HepG2 (cell line): ENCODE results near the gene IRX4. TPM values are rescaled to one million over a fixed set of nuclear protein-coding genes. Genes with fewer than 3 reads are reported as not detected.

Experiments used
- ATAC-seq: fragments of 200-7000 bp; cut with Tn5 transposase; 3 replicates; pipeline ENCODE4 v1.9.1; 2020; ENCODE audit warnings: mild to moderate bottlenecking, moderate library complexity
- BruUV-seq: library from RNA; stranded (reverse); fragments of 400-500 nt; replicated peaks from 2 replicates; lab custom pipeline; 2021; lab: Mats Ljungman, UMichigan
- CTCF ChIA-PET: fragments of 300-600 bp; formaldehyde crosslinking; extraction: SDS; loops from one replicate; lab custom pipeline; 2021; ENCODE audit warnings: low total read pairs, inconsistent platforms, low intra/inter-chr PET ratio; lab: Yijun Ruan, JAX
- POLR2A ChIA-PET: fragments of 350-600 bp; sonication (Branson Sonifier 250); formaldehyde crosslinking; loops from one replicate; lab custom pipeline; 2020; ENCODE audit warnings: antibody characterized with exemption, inconsistent platforms; lab: Yijun Ruan, JAX
- DNase-seq: peaks from one replicate; pipeline ENCODE4 v3.0.0-alpha.2; 2015; ENCODE audit warnings: low spot score
- FAIRE-seq: peaks from 3 replicates; lab custom pipeline; 2011; peaks lifted over from hg19 to GRCh38; lab: Jason Lieb, UNC
- H2AFZ ChIP-seq: one replicate; pipeline ENCODE4 v1.6.1; 2011; ENCODE audit warnings: low read length, inconsistent platforms
- H3K27ac ChIP-seq: fragments of 300-600 bp; 3 replicates; pipeline ENCODE4 v1.8.0; 2011; ENCODE audit warnings: mixed run types, mild to moderate bottlenecking, mixed read lengths, low read length, inconsistent platforms; ENCODE audit not compliant: insufficient read depth; ENCODE audit errors: extremely low read length
- H3K27me3 ChIP-seq, 2 experiments: fragments of 200-600 bp in 1 of 2; 2 replicates in 1 of 2; 3 replicates in 1 of 2; pipeline versions ENCODE4 v1.6.0 to v1.8.0; 2011; ENCODE audit warnings: low read length in 2 of 2, mild to moderate bottlenecking in 2 of 2, moderate library complexity in 2 of 2, inconsistent platforms in 1 of 2; ENCODE audit not compliant: insufficient read depth in 2 of 2, control insufficient read depth in 1 of 2
- H3K36me3 ChIP-seq, 2 experiments: fragments of 200-600 bp in 1 of 2; replicated peaks in 1 of 2; 2 replicates in 1 of 2; 3 replicates in 1 of 2; pipeline versions ENCODE4 v1.5.1 to v1.8.0; 2011; ENCODE audit warnings: low read length in 2 of 2, inconsistent platforms in 1 of 2; ENCODE audit not compliant: insufficient read depth in 2 of 2, control insufficient read depth in 1 of 2
- H3K4me1 ChIP-seq: 2 replicates; pipeline ENCODE4 v1.5.1; 2012; ENCODE audit warnings: low read length, inconsistent platforms; ENCODE audit not compliant: insufficient read depth
- H3K4me2 ChIP-seq: 2 replicates; pipeline ENCODE4 v1.6.0; 2011; ENCODE audit warnings: low read depth, low read length, inconsistent platforms
- H3K4me3 ChIP-seq, 3 experiments: fragments of 200-600 bp in 1 of 3; sonication (generic), shearing (Covaris generic) in 1 of 3; replicated peaks in 1 of 3; 2 replicates each; pipeline ENCODE4 v1.5.1; 2011 to 2016; ENCODE audit warnings: low read length in 3 of 3, inconsistent platforms in 2 of 3, low read depth in 2 of 3, mild to moderate bottlenecking in 2 of 3, control low read depth in 1 of 3, mixed read lengths in 1 of 3; ENCODE audit not compliant: insufficient read depth in 1 of 3
- H3K79me2 ChIP-seq: one replicate; pipeline ENCODE4 v1.6.1; 2011; ENCODE audit warnings: low read length, inconsistent platforms; ENCODE audit not compliant: insufficient read depth
- H3K9ac ChIP-seq: 2 replicates; pipeline ENCODE4 v1.6.0; 2011; ENCODE audit warnings: mild to moderate bottlenecking, low read depth, low read length, inconsistent platforms; ENCODE audit not compliant: insufficient read depth
- H3K9me3 ChIP-seq: 2 replicates; pipeline ENCODE4 v1.5.1; 2012; ENCODE audit warnings: mild to moderate bottlenecking, low read length
- H4K20me1 ChIP-seq: 2 replicates; pipeline ENCODE4 v1.6.0; 2011; ENCODE audit warnings: inconsistent platforms, mild to moderate bottlenecking, low read length, moderate library complexity; ENCODE audit not compliant: insufficient read depth
- CEBPG ChIP-seq: IDR thresholded peaks from 2 replicates; pipeline ENCODE4 v1.6.1; 2016
- DMAP1 ChIP-seq: IDR thresholded peaks from 2 replicates; pipeline ENCODE4 v1.6.1; 2016
- E2F1 ChIP-seq: sonication (generic); formaldehyde crosslinking; IDR thresholded peaks from 2 replicates; pipeline ENCODE4 v1.5.0; 2020; ENCODE audit warnings: missing genetic modification reagents
- ELF3 ChIP-seq: IDR thresholded peaks from 2 replicates; pipeline ENCODE4 v1.6.1; 2016; ENCODE audit warnings: missing genetic modification reagents, missing compliant biosample characterization
- FOXJ3 ChIP-seq: sonication (generic); formaldehyde crosslinking; IDR thresholded peaks from 2 replicates; pipeline ENCODE4 v1.4.0; 2020; ENCODE audit warnings: missing genetic modification reagents, mild to moderate bottlenecking, borderline replicate concordance
- HDAC1 ChIP-seq: sonication (generic); formaldehyde crosslinking; IDR thresholded peaks from 2 replicates; pipeline ENCODE4 v1.5.1; 2020; ENCODE audit warnings: mild to moderate bottlenecking, missing genetic modification reagents
- KDM3A ChIP-seq: IDR thresholded peaks from 2 replicates; pipeline ENCODE4 v1.6.1; 2018; ENCODE audit warnings: low read depth, missing compliant biosample characterization
- RARG ChIP-seq: sonication (generic); formaldehyde crosslinking; IDR thresholded peaks from 2 replicates; pipeline ENCODE4 v1.4.0; 2020; ENCODE audit warnings: low read depth, mild to moderate bottlenecking, missing genetic modification reagents
- SIN3B ChIP-seq: fragments of 150-350 bp; IDR thresholded peaks from 2 replicates; pipeline ENCODE4 v1.6.1; 2014; ENCODE audit warnings: low read length
- SMARCE1 ChIP-seq: fragments of 450-650 bp; IDR thresholded peaks from 2 replicates; pipeline ENCODE4 v1.6.1; 2017; ENCODE audit warnings: borderline replicate concordance
- TOE1 ChIP-seq: sonication (generic); formaldehyde crosslinking; IDR thresholded peaks from 2 replicates; pipeline ENCODE4 v1.4.0; 2020; ENCODE audit warnings: mild to moderate bottlenecking, missing genetic modification reagents
- XRCC5 ChIP-seq: fragments of 200-400 bp; formaldehyde crosslinking; optimal IDR thresholded peaks from 2 replicates; pipeline ENCODE3; 2017; ENCODE audit warnings: mild to moderate bottlenecking, low read length
- ZBTB3 ChIP-seq: sonication (generic); formaldehyde crosslinking; IDR thresholded peaks from 2 replicates; pipeline ENCODE4 v1.4.0; 2020; ENCODE audit warnings: low read depth, mild to moderate bottlenecking, moderate library complexity, missing genetic modification reagents, borderline replicate concordance
- ZBTB43 ChIP-seq: sonication (generic); formaldehyde crosslinking; conservative IDR thresholded peaks from 2 replicates; pipeline ENCODE4 v1.4.0; 2020; ENCODE audit warnings: missing genetic modification reagents
- ZNF441 ChIP-seq: sonication (generic); formaldehyde crosslinking; IDR thresholded peaks from 2 replicates; pipeline ENCODE4 v1.7.0; 2021; ENCODE audit warnings: missing genetic modification reagents, borderline replicate concordance
- ZNF678 ChIP-seq: sonication (generic); formaldehyde crosslinking; IDR thresholded peaks from 2 replicates; pipeline ENCODE4 v1.4.0; 2020; ENCODE audit warnings: mild to moderate bottlenecking, missing genetic modification reagents
- ZNF770 ChIP-seq: sonication (generic); formaldehyde crosslinking; IDR thresholded peaks from 2 replicates; pipeline ENCODE4 v1.5.0; 2020; ENCODE audit warnings: mild to moderate bottlenecking, missing genetic modification reagents
- whole genome bisulfite sequencing: methylation state at CpG from one replicate; pipeline ENCODE4 v1.1.6; 2017; ENCODE audit warnings: low lambda C conversion rate; 5-methylcytosine and 5-hydroxymethylcytosine counted together
- in situ Hi-C: cut with HindIII; loops from 2 replicates; pipeline ENCODE4 v1.10.0; 2017; ENCODE audit warnings: low pct_unique_long_range_greater_than_20kb; ENCODE audit not compliant: extremely low pct_ligation_motif_present
- intact Hi-C: fragments of 100-400 bp; cut with micrococcal nuclease; formaldehyde crosslinking; loops from one replicate; pipeline ENCODE4 v1.10.0; 2022; ENCODE audit not compliant: unreplicated experiment
- polyA plus RNA-seq, 8 experiments: library from polyadenylated mRNA; depleted of rRNA in 3 of 8; stranded (reverse) in 7 of 8; unstranded in 1 of 8; fragments of >200 nt; fragmentation: Illumina TruSeq in 4 of 8; extraction: Trizol in 4 of 8; gene quantifications; 2 replicates each; pipeline versions ENCODE4 v1.2.1 to v1.2.3, GENCODE V29; 2011 to 2016; ENCODE audit warnings: low read depth in 4 of 8, missing spikeins in 1 of 8, mixed read lengths in 1 of 8; ENCODE audit not compliant: insufficient read depth in 1 of 8
- total RNA-seq, 5 experiments: library from RNA; depleted of rRNA; stranded (reverse); fragments of >200 nt; fragmentation: Illumina TruSeq; extraction: Trizol; gene quantifications; 2 replicates each; pipeline ENCODE4 v1.2.3, GENCODE V29; 2016; ENCODE audit warnings: low read depth in 1 of 5

The IRX4 gene
- total and polyA plus RNA-seq, 2 of the 13 experiments (the other 11 are each of a cell fraction or from before 2014, with no cell fraction given), result not detected

GRCh38 chr5:1901061-1901460 is 18.3 kb upstream of the IRX4 start:
- Histone ChIP-seq H3K4me3 (no peak overlapping the region), H4K20me1 (no peaks in the 10 kb centered on the region), H3K9me3 (no peaks in the 10 kb centered on the region), H3K79me2 (no peaks in the 10 kb centered on the region), H3K4me2 (no peak overlapping the region), H3K4me1 (no peaks in the 10 kb centered on the region), H3K27me3 (peaks cover 2 to 41% of the 10 kb centered on the region in 2 experiments; a peak in 3 of 5 replicates)
- CTCF ChIA-PET, result no interaction called here
- 5% methylated on average over 2 of the region's 5 CpGs for WGBS
- no peak for ATAC-seq
- no peak for TF ChIP-seq ZNF441 (CRISPR knock-in tag)
- no peak for TF ChIP-seq HDAC1 (CRISPR knock-in tag)
- TF ChIP-seq RARG (CRISPR knock-in tag), result no peak
- TF ChIP-seq FOXJ3 (CRISPR knock-in tag), result no peak
- TF ChIP-seq, all 625 proteins: peak for 0
- Histone ChIP-seq H3K36me3 (no peaks in the 10 kb centered on the region), H2AFZ (no peak overlapping the region), H3K27ac (no peak overlapping the region), H3K9ac (no peak overlapping the region)
- DNase-seq (no peak), FAIRE-seq (no peak)
- POLR2A ChIA-PET, result no interaction called here
- intact Hi-C loops, result no loop called here
- no TSS peak for BruUV-seq
- in situ Hi-C loops, result no loop called here

GRCh38 chr5:1899201-1899600 is 16.5 kb upstream of the IRX4 start:
- 0% methylated on average over 2 of the region's 5 CpGs for whole genome bisulfite sequencing
- Histone ChIP-seq H3K4me3 (no peak overlapping the region), H3K79me2 (no peaks in the 10 kb centered on the region), H3K36me3 (no peaks in the 10 kb centered on the region), H3K27ac (no peak overlapping the region), H2AFZ (no peak overlapping the region), H3K9me3 (no peaks in the 10 kb centered on the region), H4K20me1 (no peaks in the 10 kb centered on the region), H3K9ac (no peak overlapping the region), H3K4me1 (no peaks in the 10 kb centered on the region), H3K4me2 (no peak overlapping the region), H3K27me3 (peaks cover 2 to 56% of the 10 kb centered on the region in 2 experiments; a peak in 4 of 5 replicates)
- ATAC-seq (no peak), DNase-seq (no peak), FAIRE-seq (no peak)
- in situ Hi-C loops (no loop called here), intact Hi-C loops (no loop called here)
- ChIA-PET CTCF (no interaction called here), POLR2A (no interaction called here)
- BruUV-seq, result no TSS peak
- no peak for TF ChIP-seq ZNF678 (CRISPR knock-in tag)
- TF ChIP-seq ZNF770 (CRISPR knock-in tag), result no peak
- TF ChIP-seq SMARCE1, result no peak
- TF ChIP-seq DMAP1 (CRISPR knock-in tag), result no peak
- no peak for TF ChIP-seq TOE1
- no peak for TF ChIP-seq E2F1 (CRISPR knock-in tag)
- TF ChIP-seq XRCC5, result no peak
- TF ChIP-seq SIN3B, result no peak
- no peak for TF ChIP-seq ELF3
- no peak for TF ChIP-seq ZBTB3 (CRISPR knock-in tag)
- TF ChIP-seq CEBPG, result no peak
- no peak for TF ChIP-seq ZBTB43 (CRISPR knock-in tag)
- no peak for TF ChIP-seq KDM3A (CRISPR knock-in tag)
